HG03520 (cell line): ENCODE measurements around the gene GSTO1.

ENCODE experiments used
- ATAC-seq: cut with Tn5 transposase; IDR thresholded peaks from one replicate; pipeline ENCODE4 v1.9.1; 2021; ENCODE audit warnings: mild to moderate bottlenecking, moderate library complexity; ENCODE audit not compliant: unreplicated experiment

The GSTO1 gene

DNA sequence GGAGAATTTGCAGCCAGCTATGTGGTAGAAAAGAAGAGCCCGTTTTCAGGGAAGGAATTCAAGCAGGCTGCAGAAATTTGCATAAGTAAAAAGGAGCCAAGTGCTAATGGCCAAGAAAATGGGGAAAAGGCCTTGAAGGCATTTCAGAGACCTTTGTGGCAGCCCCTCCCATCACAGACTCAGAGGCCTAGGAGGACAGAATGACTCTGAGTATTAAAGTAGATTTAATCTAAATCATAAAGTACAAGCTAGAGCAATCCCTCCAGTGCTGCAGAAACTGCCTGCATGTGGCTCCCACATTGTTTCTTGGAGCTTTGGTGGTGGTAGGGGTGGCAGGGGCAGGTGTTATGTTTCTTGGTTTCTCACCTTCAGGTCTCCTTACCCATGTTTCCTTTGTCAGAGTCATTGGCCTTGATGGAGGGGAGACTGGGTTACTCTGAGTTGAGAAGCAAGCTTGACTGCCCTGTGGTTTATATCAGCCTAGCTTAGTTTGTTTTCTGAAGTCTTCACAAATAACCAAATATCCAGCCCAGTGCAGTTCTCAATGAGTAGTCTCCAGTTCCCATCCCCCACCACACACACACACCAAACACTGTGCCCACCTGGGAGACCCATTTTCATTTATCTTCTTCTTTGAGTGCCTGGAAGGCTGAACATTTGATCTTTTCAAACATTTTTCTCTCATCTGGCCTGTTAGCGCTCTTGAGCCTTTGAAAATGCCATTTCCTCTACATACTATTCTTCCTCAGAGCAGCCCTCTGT lies 49.1 kb downstream of the GSTO1 start:
- ATAC-seq: no peak

DNA sequence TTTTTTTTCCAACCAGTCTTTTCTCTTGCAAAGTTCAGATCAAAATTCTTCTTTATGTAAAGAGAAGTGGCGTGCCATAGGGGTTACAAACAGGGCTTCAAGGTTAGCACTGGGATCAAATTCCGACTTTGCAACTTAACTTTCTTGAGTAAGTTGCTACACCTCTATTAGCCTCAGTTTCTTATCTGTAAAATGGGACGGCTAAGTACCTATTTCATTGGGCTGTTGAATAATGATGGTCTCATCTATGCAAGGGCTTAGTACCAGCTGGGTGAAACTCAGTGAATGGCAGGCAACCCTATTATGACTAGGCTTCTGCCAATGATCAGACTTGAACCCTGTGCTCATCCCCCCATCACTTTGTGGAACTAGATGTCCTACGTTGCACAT lies 49.7 kb downstream of the GSTO1 start:
- no peak for ATAC-seq

DNA sequence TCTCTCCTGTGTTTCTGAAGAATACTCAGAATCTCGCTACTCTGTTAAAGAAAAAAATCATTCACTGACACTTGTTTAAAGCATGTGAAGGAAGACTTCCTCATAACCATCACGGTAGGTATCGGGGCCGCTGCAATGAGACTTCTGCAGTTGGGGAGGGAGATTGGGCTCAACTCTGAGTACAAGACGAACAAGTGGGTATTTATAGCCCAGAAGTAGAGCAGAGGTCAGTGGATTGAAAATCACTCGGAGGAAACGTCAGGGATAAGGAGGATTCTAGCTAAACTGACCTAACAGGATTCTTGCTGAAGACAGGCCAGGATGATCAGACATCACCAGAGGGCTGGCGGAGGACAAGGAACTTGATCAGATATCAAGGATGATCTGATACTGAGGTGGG lies 50.2 kb downstream of the GSTO1 start:
- no peak for ATAC-seq

DNA sequence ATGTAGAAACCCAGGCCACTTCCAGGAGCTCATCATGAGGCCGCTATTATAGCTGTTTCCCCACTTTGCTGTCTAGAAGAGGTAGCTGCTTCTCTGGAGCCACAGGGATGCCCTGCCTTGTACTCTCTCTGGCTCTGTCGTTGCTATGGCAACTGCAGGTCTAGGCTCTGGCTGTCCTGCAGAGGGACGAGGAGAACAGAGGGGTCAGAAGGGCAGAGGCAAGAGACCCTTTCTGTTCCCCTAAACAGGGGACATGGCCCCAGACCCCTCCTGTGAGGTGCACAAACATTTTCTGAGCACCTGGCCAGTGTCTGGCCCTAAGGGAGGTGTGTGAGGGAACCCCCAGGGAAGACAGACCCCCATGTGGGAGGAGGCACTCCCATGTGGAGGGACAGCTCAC lies 52.2 kb downstream of the GSTO1 start:
- ATAC-seq: no peak

DNA sequence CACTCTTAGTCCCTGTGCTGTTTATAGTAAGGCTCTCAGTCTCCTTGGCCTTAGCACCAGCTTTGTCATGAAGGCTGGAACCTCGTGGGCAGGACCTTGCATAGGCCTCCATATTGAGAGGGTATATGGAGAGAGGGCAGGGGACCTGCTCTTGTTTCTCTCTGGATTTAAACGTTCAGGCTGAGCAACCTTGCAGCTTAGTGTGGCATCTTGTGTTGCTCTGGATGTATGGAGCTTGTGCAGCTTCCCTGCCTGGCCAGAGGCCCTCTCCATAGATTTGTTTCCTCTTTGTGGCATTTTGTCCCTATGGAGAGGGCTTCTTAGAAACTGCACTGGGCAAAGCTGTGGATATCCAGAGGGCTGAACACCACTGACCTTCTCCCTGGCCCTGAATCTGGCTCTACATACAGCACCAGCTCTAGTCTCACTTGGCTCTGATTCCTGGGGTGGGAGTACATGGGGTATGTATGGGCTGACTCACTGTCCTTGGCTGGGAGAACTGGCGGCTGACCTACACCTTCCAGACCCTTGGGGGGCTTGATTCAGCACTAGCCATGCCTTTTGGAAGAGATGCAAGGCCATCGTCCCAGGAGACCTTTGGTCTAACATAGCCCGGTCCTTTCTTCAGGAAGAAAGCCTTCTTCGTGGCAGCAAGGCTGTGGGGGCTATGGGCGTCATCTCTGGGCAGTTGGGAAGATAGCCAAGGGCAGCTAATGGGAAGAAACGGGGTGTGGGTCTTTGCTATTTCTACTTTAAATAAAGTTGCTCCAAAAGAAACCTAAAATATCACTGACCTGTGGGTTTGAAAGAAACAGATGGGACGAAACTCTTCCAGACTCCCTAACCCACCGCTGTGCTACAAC lies 53.1 kb downstream of the GSTO1 start:
- no peak for ATAC-seq

DNA sequence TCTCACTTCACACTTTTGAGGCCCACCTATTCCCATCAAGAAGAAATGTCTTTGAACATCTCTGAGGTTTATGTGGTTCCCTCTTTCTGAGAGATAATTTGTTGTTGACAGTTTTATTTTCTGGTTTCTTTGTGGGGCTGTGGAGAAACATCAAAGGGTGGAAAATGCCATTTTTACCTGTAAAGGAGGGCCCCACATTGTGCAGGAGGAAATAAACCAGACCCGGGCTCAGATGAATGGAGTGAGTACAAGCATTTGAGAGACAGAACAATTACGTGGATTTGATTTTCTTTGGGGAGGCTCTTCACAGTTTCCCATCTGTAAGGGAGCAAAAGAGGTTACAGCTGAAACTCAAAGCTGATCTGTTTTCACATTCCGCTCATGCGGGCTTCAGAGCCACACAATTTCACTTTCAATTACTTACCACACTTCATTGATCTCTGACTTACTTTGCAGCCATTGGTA lies 53.8 kb downstream of the GSTO1 start:
- peak; percentile 66 for ATAC-seq

DNA sequence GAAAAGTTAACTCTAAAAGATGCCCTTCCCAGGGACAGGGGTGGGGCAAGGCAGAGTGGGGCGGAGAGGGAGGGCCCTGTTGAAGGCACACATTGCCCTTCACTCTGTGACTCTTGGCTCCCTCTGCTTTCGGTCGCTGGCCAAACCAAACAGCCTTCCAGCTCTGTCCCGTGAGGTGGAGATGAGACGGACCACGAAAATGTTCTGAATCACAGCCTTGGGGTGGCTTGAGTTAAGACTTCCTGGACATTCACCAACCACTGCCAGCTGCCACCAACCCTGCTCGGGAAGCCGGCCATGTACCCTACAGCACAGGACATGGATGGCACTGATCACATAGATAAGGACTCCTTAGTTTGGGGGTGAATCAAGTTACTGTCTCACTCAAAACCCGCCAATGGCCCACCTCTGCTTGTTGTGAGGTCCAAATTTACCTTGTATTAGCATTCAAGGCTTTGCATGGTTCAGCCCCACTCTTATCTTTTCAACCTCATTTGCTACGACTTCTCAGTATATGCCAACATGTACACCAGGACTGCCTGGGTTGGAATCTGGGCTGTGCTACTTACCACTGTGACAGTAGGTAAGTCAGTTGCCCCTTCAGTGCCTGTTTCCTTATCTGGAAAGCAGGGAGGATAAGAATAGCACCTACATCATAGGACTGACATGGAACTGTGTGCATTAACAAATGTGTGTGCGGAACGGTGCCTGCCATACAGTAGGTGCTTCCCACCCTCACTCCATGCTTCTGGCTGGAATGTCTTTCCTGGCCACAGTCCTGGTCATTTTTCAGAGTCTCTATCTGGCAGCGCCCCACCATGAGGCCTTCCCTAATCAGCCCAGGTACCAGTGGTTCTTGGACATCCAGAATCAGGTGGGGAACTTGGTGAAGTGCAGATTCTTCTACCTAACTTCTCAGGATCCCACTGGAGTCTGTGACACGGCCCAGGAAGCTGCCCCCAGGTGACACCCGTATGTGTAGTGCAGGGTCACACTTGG lies 55.6 kb downstream of the GSTO1 start:
- ATAC-seq: no peak

DNA sequence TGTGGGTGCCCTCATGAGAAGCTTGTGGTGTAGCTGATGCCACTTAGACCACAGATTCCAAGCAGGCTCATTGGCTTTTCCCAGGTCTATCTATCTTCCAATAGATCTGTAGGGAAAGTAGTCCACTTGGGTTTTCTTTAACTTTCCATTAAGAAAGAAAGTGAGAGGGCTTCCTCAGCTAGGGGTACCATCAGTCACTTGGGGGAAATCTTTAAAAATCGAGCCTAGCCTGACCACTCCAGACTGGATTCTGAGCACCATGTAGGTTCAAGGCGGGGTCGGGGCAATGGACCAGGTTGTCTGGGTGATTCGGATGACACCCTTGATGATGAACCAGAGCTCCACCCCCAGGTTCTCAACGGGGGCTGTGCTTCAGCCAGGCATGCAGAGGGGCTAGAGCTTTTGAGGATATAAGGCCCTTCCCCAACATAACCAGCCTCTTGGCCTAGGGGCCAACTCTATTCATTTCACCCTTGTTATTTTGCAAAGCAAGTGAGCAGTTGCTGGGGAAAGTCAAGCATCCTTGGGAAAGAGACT lies 56.6 kb downstream of the GSTO1 start:
- ATAC-seq: no peak

DNA sequence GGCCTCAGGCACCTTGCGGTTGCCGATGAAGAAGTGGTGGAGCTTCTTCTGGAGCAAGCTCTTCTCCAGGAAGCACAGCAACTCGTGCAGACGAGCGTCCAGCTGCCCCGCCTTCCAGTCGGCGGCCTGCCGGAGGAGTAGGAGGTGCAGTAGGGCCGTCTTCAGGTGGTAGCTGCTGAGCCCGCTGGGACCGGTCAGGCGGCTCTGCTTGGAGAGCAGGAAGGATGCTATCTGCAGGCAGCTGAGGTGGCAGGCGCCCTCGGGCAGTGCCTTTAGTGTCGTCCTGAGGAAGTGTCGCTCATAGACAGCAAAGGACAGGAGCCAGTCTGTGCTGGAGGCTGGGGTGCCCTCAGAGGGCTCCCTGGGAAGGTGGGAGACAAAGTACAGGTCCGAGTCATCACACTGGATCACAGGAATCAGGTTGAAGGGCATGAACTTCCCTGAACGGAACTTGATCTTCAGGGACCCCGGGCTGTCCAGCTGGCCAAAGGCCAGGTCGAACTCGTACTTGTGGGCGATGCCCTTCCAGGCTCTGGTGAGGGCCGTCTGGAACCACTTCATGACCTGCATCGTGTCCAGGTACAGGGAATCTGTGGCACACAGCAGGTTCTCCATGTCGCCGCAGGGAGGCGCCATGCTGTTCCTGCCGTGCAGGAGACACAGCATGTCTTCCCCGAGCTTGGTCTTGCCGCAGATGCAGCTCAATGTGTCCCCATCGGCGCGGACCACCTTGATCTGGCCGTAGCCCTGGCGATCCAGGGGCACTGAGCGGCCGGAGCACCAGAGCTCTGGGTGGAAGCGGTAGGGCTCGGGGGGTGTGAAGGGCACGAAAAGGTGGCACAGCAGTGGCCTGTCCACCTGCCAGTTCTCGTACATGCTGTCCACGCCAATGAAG lies 60.1 kb downstream of the GSTO1 start:
- ATAC-seq: no peak

DNA sequence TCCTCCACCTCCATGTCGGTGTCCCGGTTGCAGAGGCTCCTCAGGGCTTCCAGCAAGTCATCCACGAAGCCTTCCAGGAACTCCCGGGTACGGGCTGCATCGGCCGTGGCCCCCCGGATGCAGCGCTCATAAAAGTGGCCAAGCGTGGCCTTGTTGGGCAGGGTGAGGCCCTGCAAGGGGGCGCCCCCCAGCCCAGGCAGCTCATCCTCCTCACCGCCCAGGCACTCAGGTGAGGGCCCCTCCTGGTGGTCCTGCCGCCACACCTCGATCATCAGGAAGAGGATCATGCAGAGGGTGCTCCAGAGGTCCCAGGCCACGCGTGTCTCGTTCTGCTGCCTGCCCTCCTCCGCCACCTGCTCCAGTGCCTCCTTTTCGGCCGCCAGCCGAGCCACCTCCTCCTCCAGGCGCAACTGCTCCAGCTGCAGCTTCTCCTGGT lies 60.8 kb downstream of the GSTO1 start:
- ATAC-seq: no peak

DNA sequence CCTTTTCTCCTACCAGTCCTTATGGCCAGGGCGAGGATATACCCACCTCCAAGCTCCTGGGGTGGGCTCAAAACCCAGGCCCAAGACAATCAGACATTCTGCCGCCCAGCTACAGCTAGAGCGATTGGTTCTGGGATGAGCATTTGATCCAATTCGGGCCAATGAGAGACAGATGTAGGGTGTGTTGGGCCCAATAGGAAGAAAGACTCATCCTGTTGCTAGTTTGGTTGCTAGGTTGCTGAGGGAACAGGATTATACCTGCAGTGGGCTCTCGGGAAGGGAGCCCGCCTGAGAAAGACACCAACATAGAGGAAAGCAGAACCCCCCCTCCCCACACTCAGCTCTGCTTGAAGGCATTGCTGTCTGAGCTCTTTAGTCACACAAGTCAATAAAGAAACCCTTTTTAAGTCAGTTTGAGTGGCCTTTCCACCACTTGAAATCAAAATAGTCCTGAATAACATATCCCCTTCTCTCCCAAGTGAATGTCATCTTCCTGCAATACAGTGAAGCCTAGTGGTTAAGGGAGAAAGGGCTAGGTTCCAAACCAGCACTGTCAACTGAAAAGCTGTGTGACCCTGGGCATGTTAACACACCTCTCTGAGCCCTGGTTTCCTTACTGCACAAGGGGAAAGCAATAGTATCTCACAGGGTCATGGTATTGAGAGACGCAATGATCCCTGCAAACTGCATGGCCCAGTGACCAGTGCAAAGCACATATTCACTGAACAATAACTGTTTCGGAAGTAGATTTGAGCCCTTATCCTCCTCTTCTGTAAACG lies 61.8 kb downstream of the GSTO1 start:
- no peak for ATAC-seq
